Stimulated activated CD4-positive, alpha-beta T cell treated with anti-CD3 and anti-CD28 coated beads, Interleukin-1b, Interleukin-23, amount 100 ng/mL, for 1 hour (primary cell): ENCODE measurements around the gene KIF13A.
"Not testable (repeated sequence)": the region's sequence is repeated elsewhere in the genome, so short reads cannot be mapped to it uniquely, and the experiment has no call there.

ENCODE experiments used
- DNase-seq, 2 donors: peaks; one replicate each; pipeline ENCODE4 v3.0.0-alpha.2; 2020; ENCODE audit warnings: low read depth in 2 of 2

Gene KIF13A

GRCh38 chr6:17998442-17998841, 11.0 kb upstream of the KIF13A start:
- DNase-seq: no peak

- DNase-seq: no peak
Measured at GRCh38 chr6:17998003-17998402, 10.6 kb upstream of the KIF13A start.

GRCh38 chr6:17995414-17995813, 8.0 kb upstream of the KIF13A start:
- DNase-seq: no peak

- no peak for DNase-seq
Measured at GRCh38 chr6:17994019-17994418, 6.6 kb upstream of the KIF13A start.

GRCh38 chr6:17988422-17988944, 1.0 kb upstream of the KIF13A start:
- no peak for DNase-seq

GRCh38 chr6:17987697-17988421, 424 bp upstream of the KIF13A start:
- DNase-seq: no peak

- no peak for DNase-seq
Measured at GRCh38 chr6:17986656-17987446, 584 bp downstream of the KIF13A start.

GRCh38 chr6:17985934-17986655, 1.3 kb downstream of the KIF13A start:
- DNase-seq: no peak

- no peak for DNase-seq
Measured at GRCh38 chr6:17984812-17985670, 2.4 kb downstream of the KIF13A start.

- no peak for DNase-seq
Measured at GRCh38 chr6:17984399-17984798, 3.0 kb downstream of the KIF13A start.

- no peak for DNase-seq
Measured at GRCh38 chr6:17983730-17984129, 3.7 kb downstream of the KIF13A start.

GRCh38 chr6:17980329-17980728, 7.1 kb downstream of the KIF13A start:
- DNase-seq: no peak

- no peak for DNase-seq
Measured at GRCh38 chr6:17979479-17979878, 8.0 kb downstream of the KIF13A start.

GRCh38 chr6:17976258-17976657, 11.2 kb downstream of the KIF13A start:
- not testable (repeated sequence) for DNase-seq

GRCh38 chr6:17974570-17975368, 12.7 kb downstream of the KIF13A start:
- DNase-seq: no peak

GRCh38 chr6:17972978-17973622, 14.3 kb downstream of the KIF13A start:
- no peak for DNase-seq

- no peak for DNase-seq
Measured at GRCh38 chr6:17972074-17972952, 15.1 kb downstream of the KIF13A start.

- DNase-seq: no peak
Measured at GRCh38 chr6:17971128-17972073, 16.0 kb downstream of the KIF13A start.
